ENCODE results near the gene IL1R2. TPM values are rescaled to one million over a fixed set of nuclear protein-coding genes. Genes with fewer than 3 reads are reported as not detected.
A peak's percentile ranks its signal among the peaks of the same experiment; 100 is the strongest.

IL1R2 gene
- polyA plus RNA-seq, 1 donor (not counting 4 experiments of a cell fraction or from before 2014, with no cell fraction given) = 57.3 TPM

- dilution Hi-C loops (cut with MboI; ENCODE audit: extremely low pct_ligation_motif_present, low sequenced_read_pairs) = no loop called here
- H3K4me3 ChIP-seq (ENCODE audit: control insufficient read depth in 2 of 3, extremely low read depth in 1 of 3, insufficient read depth in 2 of 3, low read depth in 1 of 3, low read length in 3 of 3) = no peak overlapping the region
- no peaks in the 10 kb centered on the region for H3K27me3 ChIP-seq (ENCODE audit: control insufficient read depth, extremely low read depth, insufficient read depth, low read length)
- H4K20me1 ChIP-seq (ENCODE audit: control insufficient read depth, extremely low read depth, insufficient read depth, low read length) = no peaks in the 10 kb centered on the region
- peak overlapping the region; percentile 10 for H2AFZ ChIP-seq (ENCODE audit: control insufficient read depth, low read length)
- no peak for DNase-seq (ENCODE audit: low read depth, low spot score)
- H3K4me1 ChIP-seq (ENCODE audit: control insufficient read depth, extremely low read depth, insufficient read depth, low read length) = peaks cover 47% of the 10 kb centered on the region
- H3K36me3 ChIP-seq (ENCODE audit: control insufficient read depth in 2 of 2, extremely low read depth in 1 of 2, insufficient read depth in 2 of 2, low read length in 2 of 2) = no peaks in the 10 kb centered on the region
- peak; percentile 56 for FAIRE-seq
- H3K4me2 ChIP-seq (ENCODE audit: control insufficient read depth, extremely low read depth, insufficient read depth, low read depth, low read length) = peak overlapping the region; percentile 29
- no peaks in the 10 kb centered on the region for H3K79me2 ChIP-seq (ENCODE audit: control insufficient read depth, insufficient read depth, low read length)
- TF ChIP-seq EZH2 (IDR thresholded peaks at IDR 0.05; ENCODE audit: low read length) (no peak), CTCF (optimal IDR thresholded peaks at IDR 0.05 in 1 of 3, IDR thresholded peaks at IDR 0.05 in 1 of 3, conservative IDR thresholded peaks at IDR 0.05 in 1 of 3; ENCODE audit: extremely low read depth in 1 of 3, insufficient read depth in 2 of 3, low read length in 3 of 3) (no peak)
- H3K9me3 ChIP-seq (ENCODE audit: control insufficient read depth, low read depth, low read length) = no peaks in the 10 kb centered on the region
- peak overlapping the region; percentile 29 for H3K27ac ChIP-seq (ENCODE audit: control insufficient read depth, insufficient read depth, low read length)
- no peaks in the 10 kb centered on the region for H3K9me1 ChIP-seq (ENCODE audit: control insufficient read depth, extremely low read depth, insufficient read depth, low read length)
- no peak overlapping the region for H3K9ac ChIP-seq (ENCODE audit: control insufficient read depth, extremely low read depth, insufficient read depth, low read length)
Measured at GRCh38 chr2:101980368-101980767, 11.4 kb upstream of the IL1R2 start.

- no peak for FAIRE-seq
- Histone ChIP-seq H3K4me1 (ENCODE audit: control insufficient read depth, extremely low read depth, insufficient read depth, low read length) (peaks cover 54% of the 10 kb centered on the region), H3K27ac (ENCODE audit: control insufficient read depth, insufficient read depth, low read length) (peak overlapping the region; percentile 29)
Measured at GRCh38 chr2:101981066-101981465, 10.7 kb upstream of the IL1R2 start.

More at GRCh38 chr2:101981066-101981465, 10.7 kb upstream of the IL1R2 start:
- Histone ChIP-seq H3K79me2 (ENCODE audit: control insufficient read depth, insufficient read depth, low read length) (no peaks in the 10 kb centered on the region), H4K20me1 (ENCODE audit: control insufficient read depth, extremely low read depth, insufficient read depth, low read length) (no peaks in the 10 kb centered on the region), H2AFZ (ENCODE audit: control insufficient read depth, low read length) (peak overlapping the region; percentile 12), H3K36me3 (ENCODE audit: control insufficient read depth in 2 of 2, extremely low read depth in 1 of 2, insufficient read depth in 2 of 2, low read length in 2 of 2) (no peaks in the 10 kb centered on the region), H3K9ac (ENCODE audit: control insufficient read depth, extremely low read depth, insufficient read depth, low read length) (no peak overlapping the region), H3K27me3 (ENCODE audit: control insufficient read depth, extremely low read depth, insufficient read depth, low read length) (no peaks in the 10 kb centered on the region), H3K9me3 (ENCODE audit: control insufficient read depth, low read depth, low read length) (no peaks in the 10 kb centered on the region), H3K4me3 (ENCODE audit: control insufficient read depth in 2 of 3, extremely low read depth in 1 of 3, insufficient read depth in 2 of 3, low read depth in 1 of 3, low read length in 3 of 3) (no peak overlapping the region), H3K4me2 (ENCODE audit: control insufficient read depth, extremely low read depth, insufficient read depth, low read depth, low read length) (peak overlapping the region; percentile 34), H3K9me1 (ENCODE audit: control insufficient read depth, extremely low read depth, insufficient read depth, low read length) (no peaks in the 10 kb centered on the region)
- TF ChIP-seq EZH2 (IDR thresholded peaks at IDR 0.05; ENCODE audit: low read length) (no peak), CTCF (optimal IDR thresholded peaks at IDR 0.05 in 1 of 3, IDR thresholded peaks at IDR 0.05 in 1 of 3, conservative IDR thresholded peaks at IDR 0.05 in 1 of 3; ENCODE audit: extremely low read depth in 1 of 3, insufficient read depth in 2 of 3, low read length in 3 of 3) (no peak)
- dilution Hi-C loops (cut with MboI; ENCODE audit: extremely low pct_ligation_motif_present, low sequenced_read_pairs) = no loop called here
- DNase-seq (ENCODE audit: low read depth, low spot score) = no peak

All from keratinocyte (primary cell).